Activated T-helper 17 cell treated with anti-CD3 and anti-CD28 coated beads, Interleukin-2, amount 50 U/mL, for 72 hours (primary cell): ENCODE data around the gene PANK2. TPM values are rescaled to one million over a fixed set of nuclear protein-coding genes. Genes with fewer than 3 reads are reported as not detected.
"Not testable (repeated sequence)": the region's sequence is repeated elsewhere in the genome, so short reads cannot be mapped to it uniquely, and the experiment has no call there.

Experiments
- ATAC-seq: fragments of 150-1000 bp; cut with Tn5 transposase; replicated peaks from 2 replicates; pipeline ENCODE4 v1.10.0; 2021; ENCODE audit warnings: mild to moderate bottlenecking, moderate library complexity
- H3K27ac Mint-ChIP-seq: one replicate; pipeline ENCODE4 v1.8.0; 2022; ENCODE audit warnings: mixed read lengths
- H3K27me3 Mint-ChIP-seq: one replicate; pipeline ENCODE4 v1.8.0; 2022; ENCODE audit warnings: mixed read lengths
- H3K36me3 Mint-ChIP-seq: one replicate; pipeline ENCODE4 v1.8.0; 2022; ENCODE audit warnings: low read depth, mild to moderate bottlenecking, mixed read lengths
- H3K4me1 Mint-ChIP-seq: one replicate; pipeline ENCODE4 v1.8.0; 2022; ENCODE audit warnings: mixed read lengths
- H3K4me3 Mint-ChIP-seq: one replicate; pipeline ENCODE4 v1.8.0; 2022; ENCODE audit warnings: mild to moderate bottlenecking, mixed read lengths
- H3K9me3 Mint-ChIP-seq: one replicate; pipeline ENCODE4 v1.8.0; 2022; ENCODE audit warnings: mixed read lengths
- total RNA-seq, 2 donors: library from RNA; stranded (reverse); gene quantifications; one replicate each; pipeline ENCODE4 v1.2.3, GENCODE V29; 2022

PANK2 gene
- total RNA-seq, 2 donors from 2014 or later, result 61.1 to 64.3 TPM

GRCh38 chr20:3863317-3863716, 25.9 kb upstream of the PANK2 start:
- no peaks in the 10 kb centered on the region for H3K27me3 Mint-ChIP-seq
- H3K4me3 Mint-ChIP-seq, result no peak overlapping the region
- no peaks in the 10 kb centered on the region for H3K9me3 Mint-ChIP-seq
- ATAC-seq, result no peak
- no peak overlapping the region for H3K27ac Mint-ChIP-seq
- H3K4me1 Mint-ChIP-seq, result no peaks in the 10 kb centered on the region
- H3K36me3 Mint-ChIP-seq, result peaks cover 78% of the 10 kb centered on the region

- H3K4me3 Mint-ChIP-seq, result no peak overlapping the region
- H3K36me3 Mint-ChIP-seq, result peaks cover 72% of the 10 kb centered on the region
- no peak overlapping the region for H3K27ac Mint-ChIP-seq
- ATAC-seq, result no peak
- H3K27me3 Mint-ChIP-seq, result no peaks in the 10 kb centered on the region
- H3K9me3 Mint-ChIP-seq, result no peaks in the 10 kb centered on the region
- H3K4me1 Mint-ChIP-seq, result no peaks in the 10 kb centered on the region
These were observed 24.7 kb upstream of the PANK2 start for GRCh38 chr20:3864518-3864917.

- Mint-ChIP-seq H3K9me3 (no peaks in the 10 kb centered on the region), H3K4me3 (no peak overlapping the region), H3K27me3 (no peaks in the 10 kb centered on the region), H3K36me3 (peaks cover 72% of the 10 kb centered on the region), H3K27ac (no peak overlapping the region), H3K4me1 (no peaks in the 10 kb centered on the region)
- ATAC-seq, result no peak
These were observed 23.9 kb upstream of the PANK2 start for GRCh38 chr20:3865152-3865886.

GRCh38 chr20:3865887-3866407, 23.2 kb upstream of the PANK2 start:
- Mint-ChIP-seq H3K27ac (no peak overlapping the region), H3K4me3 (no peak overlapping the region), H3K9me3 (no peaks in the 10 kb centered on the region), H3K4me1 (peaks cover 3% of the 10 kb centered on the region), H3K27me3 (no peaks in the 10 kb centered on the region), H3K36me3 (peaks cover 72% of the 10 kb centered on the region)
- ATAC-seq, result no peak

- no peak overlapping the region for H3K4me3 Mint-ChIP-seq
- H3K27ac Mint-ChIP-seq, result no peak overlapping the region
- H3K4me1 Mint-ChIP-seq, result peaks cover 3% of the 10 kb centered on the region
- H3K27me3 Mint-ChIP-seq, result no peaks in the 10 kb centered on the region
- peaks cover 68% of the 10 kb centered on the region for H3K36me3 Mint-ChIP-seq
- no peaks in the 10 kb centered on the region for H3K9me3 Mint-ChIP-seq
- ATAC-seq, result no peak
These were observed 22.7 kb upstream of the PANK2 start for GRCh38 chr20:3866464-3866863.

- no peaks in the 10 kb centered on the region for H3K27me3 Mint-ChIP-seq
- no peak overlapping the region for H3K4me3 Mint-ChIP-seq
- no peaks in the 10 kb centered on the region for H3K9me3 Mint-ChIP-seq
These were observed 21.4 kb upstream of the PANK2 start for GRCh38 chr20:3867802-3868201.

GRCh38 chr20:3869839-3870634, 19.1 kb upstream of the PANK2 start:
- Mint-ChIP-seq H3K4me3 (no peak overlapping the region), H3K27ac (no peak overlapping the region), H3K9me3 (no peaks in the 10 kb centered on the region), H3K4me1 (peaks cover 3% of the 10 kb centered on the region), H3K36me3 (peaks cover 54% of the 10 kb centered on the region), H3K27me3 (no peaks in the 10 kb centered on the region)
- ATAC-seq, result no peak

More at GRCh38 chr20:3867802-3868201, 21.4 kb upstream of the PANK2 start:
- peaks cover 3% of the 10 kb centered on the region for H3K4me1 Mint-ChIP-seq
- no peak for ATAC-seq
- peaks cover 57% of the 10 kb centered on the region for H3K36me3 Mint-ChIP-seq
- H3K27ac Mint-ChIP-seq, result peak overlapping the region; percentile 41

- no peak overlapping the region for H3K4me3 Mint-ChIP-seq
- H3K27me3 Mint-ChIP-seq, result no peaks in the 10 kb centered on the region
- H3K36me3 Mint-ChIP-seq, result peaks cover 56% of the 10 kb centered on the region
- H3K27ac Mint-ChIP-seq, result no peak overlapping the region
- peaks cover 3% of the 10 kb centered on the region for H3K4me1 Mint-ChIP-seq
- H3K9me3 Mint-ChIP-seq, result no peaks in the 10 kb centered on the region
- no peak for ATAC-seq
These were observed 17.5 kb upstream of the PANK2 start for GRCh38 chr20:3871550-3872265.

GRCh38 chr20:3873507-3873906, 15.7 kb upstream of the PANK2 start:
- ATAC-seq, result no peak
- H3K4me1 Mint-ChIP-seq, result peaks cover 3% of the 10 kb centered on the region
- H3K4me3 Mint-ChIP-seq, result no peak overlapping the region
- peak overlapping the region; percentile 14 for H3K27ac Mint-ChIP-seq
- no peaks in the 10 kb centered on the region for H3K27me3 Mint-ChIP-seq
- peaks cover 44% of the 10 kb centered on the region for H3K36me3 Mint-ChIP-seq
- H3K9me3 Mint-ChIP-seq, result no peaks in the 10 kb centered on the region

GRCh38 chr20:3874194-3874844, 14.9 kb upstream of the PANK2 start:
- no peak overlapping the region for H3K4me3 Mint-ChIP-seq
- peaks cover 43% of the 10 kb centered on the region for H3K36me3 Mint-ChIP-seq
- ATAC-seq, result no peak
- peak overlapping the region; percentile 57 for H3K27ac Mint-ChIP-seq
- H3K9me3 Mint-ChIP-seq, result no peaks in the 10 kb centered on the region
- no peaks in the 10 kb centered on the region for H3K27me3 Mint-ChIP-seq
- peaks cover 3% of the 10 kb centered on the region for H3K4me1 Mint-ChIP-seq

GRCh38 chr20:3875378-3875974, 13.7 kb upstream of the PANK2 start:
- Mint-ChIP-seq H3K27me3 (no peaks in the 10 kb centered on the region), H3K36me3 (peaks cover 33% of the 10 kb centered on the region), H3K4me3 (no peak overlapping the region), H3K4me1 (peaks cover 3% of the 10 kb centered on the region), H3K27ac (no peak overlapping the region), H3K9me3 (no peaks in the 10 kb centered on the region)
- no peak for ATAC-seq

GRCh38 chr20:3876000-3876399, 13.2 kb upstream of the PANK2 start:
- Mint-ChIP-seq H3K27ac (no peak overlapping the region), H3K36me3 (peaks cover 27% of the 10 kb centered on the region), H3K9me3 (no peaks in the 10 kb centered on the region), H3K4me3 (no peak overlapping the region), H3K4me1 (no peaks in the 10 kb centered on the region), H3K27me3 (no peaks in the 10 kb centered on the region)
- no peak for ATAC-seq

GRCh38 chr20:3876676-3877075, 12.5 kb upstream of the PANK2 start:
- no peaks in the 10 kb centered on the region for H3K9me3 Mint-ChIP-seq
- H3K4me3 Mint-ChIP-seq, result no peak overlapping the region
- no peak for ATAC-seq

GRCh38 chr20:3878921-3879274, 10.3 kb upstream of the PANK2 start:
- H3K4me1 Mint-ChIP-seq, H3K9me3 Mint-ChIP-seq, H3K27ac Mint-ChIP-seq, H3K27me3 Mint-ChIP-seq, ATAC-seq, H3K4me3 Mint-ChIP-seq: not testable (repeated sequence)
- H3K36me3 Mint-ChIP-seq, result peaks cover 13% of the 10 kb centered on the region

More at GRCh38 chr20:3876676-3877075, 12.5 kb upstream of the PANK2 start:
- Mint-ChIP-seq H3K27ac (no peak overlapping the region), H3K4me1 (no peaks in the 10 kb centered on the region), H3K36me3 (peaks cover 27% of the 10 kb centered on the region), H3K27me3 (no peaks in the 10 kb centered on the region)
